DND-41 (cell line): ENCODE measurements around the gene MAFG.

ENCODE experiments used
- ATAC-seq: fragments of 200-7000 bp; cut with Tn5 transposase; 3 replicates; pipeline ENCODE4 v1.9.1; 2021; ENCODE audit warnings: low read depth; ENCODE audit not compliant: insufficient read depth
- DNase-seq: peaks from one replicate; pipeline ENCODE4 v3.0.0-alpha.2; 2020
- H2AFZ ChIP-seq: 2 replicates; pipeline ENCODE4 v1.6.0; 2012; ENCODE audit warnings: low read depth, low read length
- H3K27ac ChIP-seq: 2 replicates; pipeline ENCODE4 v1.5.1; 2012; ENCODE audit warnings: low read length, inconsistent platforms
- H3K27me3 ChIP-seq: fragments of 200-600 bp; sonication (generic); 2 replicates; pipeline ENCODE4 v1.6.0; 2012; ENCODE audit warnings: low read length, mild to moderate bottlenecking, inconsistent platforms; ENCODE audit not compliant: insufficient read depth, poor library complexity
- H3K36me3 ChIP-seq: 2 replicates; pipeline ENCODE4 v1.5.1; 2012; ENCODE audit warnings: low read length, inconsistent platforms; ENCODE audit not compliant: insufficient read depth
- H3K4me1 ChIP-seq: 2 replicates; pipeline ENCODE4 v1.5.1; 2012; ENCODE audit warnings: mild to moderate bottlenecking, low read length; ENCODE audit not compliant: insufficient read depth
- H3K4me2 ChIP-seq: 2 replicates; pipeline ENCODE4 v1.6.0; 2012; ENCODE audit warnings: mild to moderate bottlenecking, moderate library complexity, low read length, inconsistent platforms; ENCODE audit not compliant: insufficient read depth
- H3K4me3 ChIP-seq, 2 experiments: fragments of 200-600 bp in 1 of 2; shearing (Covaris generic) in 1 of 2; 2 replicates each; pipeline ENCODE4 v1.5.1; 2012 to 2016; ENCODE audit warnings: inconsistent platforms in 2 of 2, low read length in 2 of 2, mild to moderate bottlenecking in 2 of 2, low read depth in 1 of 2, moderate library complexity in 1 of 2
- H3K79me2 ChIP-seq: 2 replicates; pipeline ENCODE4 v1.6.0; 2012; ENCODE audit warnings: low read length, inconsistent platforms; ENCODE audit not compliant: insufficient read depth
- H3K9ac ChIP-seq: 2 replicates; pipeline ENCODE4 v1.6.0; 2012; ENCODE audit warnings: low read depth, mild to moderate bottlenecking, inconsistent platforms, low read length, moderate library complexity
- H3K9me3 ChIP-seq: 2 replicates; pipeline ENCODE4 v1.5.1; 2012; ENCODE audit warnings: low read length, moderate library complexity, mild to moderate bottlenecking, inconsistent platforms; ENCODE audit not compliant: insufficient read depth, severe bottlenecking
- H4K20me1 ChIP-seq: 2 replicates; pipeline ENCODE4 v1.6.0; 2012; ENCODE audit warnings: low read length; ENCODE audit not compliant: insufficient read depth
- EZH2 ChIP-seq: IDR thresholded peaks from 3 replicates; pipeline ENCODE4 v1.6.1; 2012; ENCODE audit warnings: borderline replicate concordance, low read depth, mild to moderate bottlenecking, moderate library complexity, low read length, inconsistent platforms; ENCODE audit not compliant: severe bottlenecking
- TF ChIP-seq, protein P1 (sequence below): IDR thresholded peaks from 2 replicates; pipeline ENCODE4 v1.5.1; 2012; ENCODE audit warnings: borderline replicate concordance, low read length, moderate library complexity, mild to moderate bottlenecking; ENCODE audit not compliant: poor library complexity, severe bottlenecking; ENCODE audit errors: extremely low read depth

The MAFG gene

DNA sequence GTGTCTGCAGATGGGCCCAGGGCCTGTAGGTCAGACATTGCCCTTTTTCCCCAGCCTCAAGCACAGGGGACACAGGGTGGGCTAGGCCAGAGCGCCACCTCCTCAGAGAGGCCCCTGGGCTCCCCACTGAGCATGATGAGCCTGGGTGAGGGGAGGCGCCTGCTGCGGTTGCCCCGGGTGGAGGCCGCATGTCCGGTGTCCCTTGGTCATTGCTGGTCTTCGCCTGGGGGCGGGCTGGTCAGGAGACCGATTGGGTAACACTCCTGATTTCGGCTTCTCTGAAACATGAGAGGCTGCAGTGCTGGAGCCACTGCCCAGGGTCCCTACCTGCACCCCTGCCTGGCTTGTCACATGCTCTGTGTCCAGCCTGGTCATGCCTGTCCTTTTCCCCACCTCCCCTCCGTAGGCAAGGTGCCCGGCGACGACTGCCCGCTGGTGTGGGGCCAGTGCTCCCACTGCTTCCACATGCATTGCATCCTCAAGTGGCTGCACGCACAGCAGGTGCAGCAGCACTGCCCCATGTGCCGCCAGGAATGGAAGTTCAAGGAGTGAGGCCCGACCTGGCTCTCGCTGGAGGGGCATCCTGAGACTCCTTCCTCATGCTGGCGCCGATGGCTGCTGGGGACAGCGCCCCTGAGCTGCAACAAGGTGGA, 27.9 kb downstream of the MAFG start:
- no peak for DNase-seq
- H3K27ac ChIP-seq, result no peak overlapping the region
- H3K4me3 ChIP-seq, result no peak overlapping the region
- H3K4me2 ChIP-seq, result no peak overlapping the region
- H3K9ac ChIP-seq, result no peak overlapping the region
- H3K79me2 ChIP-seq, result peaks cover 25% of the 10 kb centered on the region
- no peaks in the 10 kb centered on the region for H3K27me3 ChIP-seq
- peaks cover 8% of the 10 kb centered on the region; the same call in 1 of the 2 replicates for H4K20me1 ChIP-seq
- H3K9me3 ChIP-seq, result no peaks in the 10 kb centered on the region
- H2AFZ ChIP-seq, result no peak overlapping the region
- TF ChIP-seq, protein P1, sequence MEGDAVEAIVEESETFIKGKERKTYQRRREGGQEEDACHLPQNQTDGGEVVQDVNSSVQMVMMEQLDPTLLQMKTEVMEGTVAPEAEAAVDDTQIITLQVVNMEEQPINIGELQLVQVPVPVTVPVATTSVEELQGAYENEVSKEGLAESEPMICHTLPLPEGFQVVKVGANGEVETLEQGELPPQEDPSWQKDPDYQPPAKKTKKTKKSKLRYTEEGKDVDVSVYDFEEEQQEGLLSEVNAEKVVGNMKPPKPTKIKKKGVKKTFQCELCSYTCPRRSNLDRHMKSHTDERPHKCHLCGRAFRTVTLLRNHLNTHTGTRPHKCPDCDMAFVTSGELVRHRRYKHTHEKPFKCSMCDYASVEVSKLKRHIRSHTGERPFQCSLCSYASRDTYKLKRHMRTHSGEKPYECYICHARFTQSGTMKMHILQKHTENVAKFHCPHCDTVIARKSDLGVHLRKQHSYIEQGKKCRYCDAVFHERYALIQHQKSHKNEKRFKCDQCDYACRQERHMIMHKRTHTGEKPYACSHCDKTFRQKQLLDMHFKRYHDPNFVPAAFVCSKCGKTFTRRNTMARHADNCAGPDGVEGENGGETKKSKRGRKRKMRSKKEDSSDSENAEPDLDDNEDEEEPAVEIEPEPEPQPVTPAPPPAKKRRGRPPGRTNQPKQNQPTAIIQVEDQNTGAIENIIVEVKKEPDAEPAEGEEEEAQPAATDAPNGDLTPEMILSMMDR, result no peak
- TF ChIP-seq EZH2, result no peak
- no peak for ATAC-seq
- H3K4me1 ChIP-seq, result no peaks in the 10 kb centered on the region
- H3K36me3 ChIP-seq, result peaks cover 73% of the 10 kb centered on the region

DNA sequence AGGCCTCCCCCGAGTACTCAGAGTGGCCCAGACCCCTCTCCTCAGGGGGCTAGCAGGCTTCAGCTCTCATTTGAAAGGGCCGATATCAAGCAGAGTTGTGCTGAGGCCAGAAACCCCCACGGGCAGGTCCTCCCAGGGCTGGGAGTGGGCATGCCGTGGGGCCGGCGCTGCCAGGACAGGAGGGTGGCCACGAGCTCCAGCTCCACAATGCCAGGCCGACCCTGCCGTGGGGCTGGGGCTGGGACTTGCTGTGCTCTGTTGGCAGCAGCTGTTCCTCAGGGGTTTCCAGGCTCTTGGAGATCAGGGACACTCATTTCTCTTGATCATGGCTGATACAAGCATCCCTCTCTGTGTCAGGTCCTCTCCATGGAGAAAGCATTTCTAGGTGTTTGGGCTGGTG, 28.6 kb downstream of the MAFG start:
- peaks cover 8% of the 10 kb centered on the region; the same call in 1 of the 2 replicates for H4K20me1 ChIP-seq
- H3K27me3 ChIP-seq, result no peaks in the 10 kb centered on the region
- peaks cover 32% of the 10 kb centered on the region for H3K79me2 ChIP-seq
- H3K4me1 ChIP-seq, result peaks cover 5% of the 10 kb centered on the region; the same call in 1 of the 2 replicates
- no peak overlapping the region for H3K4me3 ChIP-seq
- no peak for ATAC-seq
- TF ChIP-seq, protein P1, result no peak
- no peak for TF ChIP-seq EZH2
- no peak for DNase-seq
- no peak overlapping the region for H3K4me2 ChIP-seq
- H3K36me3 ChIP-seq, result peaks cover 72% of the 10 kb centered on the region
- no peak overlapping the region for H2AFZ ChIP-seq
- H3K27ac ChIP-seq, result no peak overlapping the region
- H3K9ac ChIP-seq, result no peak overlapping the region
- H3K9me3 ChIP-seq, result no peaks in the 10 kb centered on the region

DNA sequence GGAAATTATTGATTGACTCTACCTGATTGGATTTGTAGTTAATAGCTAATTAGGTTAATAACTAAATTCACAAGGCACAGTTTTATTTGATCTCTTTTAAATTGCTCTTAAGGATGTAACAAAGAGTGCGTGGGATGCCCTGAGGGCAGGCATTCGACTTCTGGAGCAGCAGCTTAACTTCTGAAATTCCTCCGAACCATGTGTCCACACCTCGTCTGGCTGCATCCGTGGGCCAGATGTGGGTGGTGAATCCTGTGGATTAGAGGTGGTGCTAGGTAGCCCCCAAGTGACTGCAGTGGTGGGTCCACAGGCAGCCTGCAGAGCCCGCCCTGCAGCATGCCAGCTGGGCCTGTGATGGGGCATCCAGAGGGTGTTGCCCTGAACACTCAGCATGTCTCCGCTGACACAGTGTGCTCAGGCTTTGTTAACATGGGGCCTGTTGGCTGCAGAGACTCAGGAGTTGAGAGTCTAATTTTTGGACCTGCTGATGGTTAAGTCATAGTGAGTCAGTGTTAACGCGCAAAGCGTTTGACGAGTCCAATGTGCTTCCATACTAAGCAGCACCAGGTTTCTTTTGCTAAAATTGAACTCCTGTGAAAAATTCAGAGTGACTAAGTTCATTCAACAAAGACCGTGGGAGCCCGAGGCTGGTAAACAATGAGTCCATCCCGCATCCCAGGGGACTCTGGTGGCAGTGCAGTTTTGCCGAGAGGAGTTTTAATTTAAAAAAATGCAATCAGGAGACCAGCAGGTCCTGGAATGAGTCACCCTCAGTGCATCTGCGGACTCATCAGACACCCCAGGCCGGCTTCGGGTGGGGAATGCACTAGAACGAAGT, 29.3 kb downstream of the MAFG start:
- Histone ChIP-seq H3K4me1 (peaks cover 12% of the 10 kb centered on the region; the same call in 1 of the 2 replicates), H4K20me1 (peaks cover 8% of the 10 kb centered on the region; the same call in 1 of the 2 replicates), H3K36me3 (peaks cover 72% of the 10 kb centered on the region), H3K79me2 (peaks cover 38% of the 10 kb centered on the region), H3K4me2 (no peak overlapping the region), H2AFZ (no peak overlapping the region), H3K9ac (no peak overlapping the region), H3K27me3 (no peaks in the 10 kb centered on the region), H3K9me3 (no peaks in the 10 kb centered on the region), H3K27ac (no peak overlapping the region), H3K4me3 (no peak overlapping the region)
- TF ChIP-seq, protein P1, result no peak
- TF ChIP-seq EZH2, result no peak
- ATAC-seq (no peak), DNase-seq (no peak)
